OCI-LY1 (cell line): ENCODE measurements around the gene CAVIN1.

Experiments
- H2AFZ ChIP-seq: fragments of 200-600 bp; sonication (generic), shearing (Covaris generic); 2 replicates; pipeline ENCODE4 v1.6.0; 2014; ENCODE audit warnings: antibody characterized with exemption, mild to moderate bottlenecking, low read length
- H3F3A ChIP-seq: fragments of 200-600 bp; sonication (generic), shearing (Covaris generic); 2 replicates; pipeline ENCODE4 v1.6.0; 2014; ENCODE audit warnings: mild to moderate bottlenecking, antibody characterized with exemption, low read length, moderate library complexity; ENCODE audit not compliant: insufficient read depth
- H3K27ac ChIP-seq: fragments of 200-600 bp; sonication (generic); 2 replicates; pipeline ENCODE4 v1.5.1; 2014; ENCODE audit warnings: low read length, mixed run types, mild to moderate bottlenecking, low read depth; ENCODE audit not compliant: poor library complexity, severe bottlenecking
- H3K27me3 ChIP-seq: fragments of 200-600 bp; sonication (generic); 2 replicates; pipeline ENCODE4 v1.6.0; 2014; ENCODE audit warnings: antibody characterized with exemption, mild to moderate bottlenecking, low read length, moderate library complexity; ENCODE audit not compliant: insufficient read depth
- H3K36me3 ChIP-seq: fragments of 200-600 bp; sonication (generic); 2 replicates; pipeline ENCODE4 v1.6.1; 2014; ENCODE audit warnings: mild to moderate bottlenecking, antibody characterized with exemption, low read length, moderate library complexity, mixed read lengths; ENCODE audit not compliant: insufficient read depth
- H3K4me1 ChIP-seq: fragments of 200-600 bp; sonication (generic); 2 replicates; pipeline ENCODE4 v1.5.1; 2014; ENCODE audit warnings: mild to moderate bottlenecking, low read length, moderate library complexity; ENCODE audit not compliant: insufficient read depth, severe bottlenecking
- H3K4me2 ChIP-seq: fragments of 200-600 bp; sonication (generic), shearing (Covaris generic); 2 replicates; pipeline ENCODE4 v1.6.1; 2014; ENCODE audit warnings: low read length
- H3K4me3 ChIP-seq: fragments of 200-600 bp; sonication (generic); 2 replicates; pipeline ENCODE4 v1.5.1; 2014; ENCODE audit warnings: low read length, low read depth, mild to moderate bottlenecking, mixed read lengths; ENCODE audit not compliant: poor library complexity, severe bottlenecking
- H3K79me2 ChIP-seq: fragments of 200-600 bp; shearing (Covaris generic); 2 replicates; pipeline ENCODE4 v1.6.1; 2016; ENCODE audit warnings: mixed run types, low read length, mixed read lengths; ENCODE audit not compliant: insufficient read depth
- H3K9ac ChIP-seq: fragments of 200-600 bp; sonication (generic), shearing (Covaris generic); 2 replicates; pipeline ENCODE4 v1.6.1; 2014; ENCODE audit warnings: mild to moderate bottlenecking, low read length, mixed read lengths
- H3K9me2 ChIP-seq: fragments of 200-600 bp; sonication (generic), shearing (Covaris generic); 2 replicates; pipeline ENCODE4 v1.6.1; 2014; ENCODE audit warnings: low read depth, mild to moderate bottlenecking, low read length, mixed read lengths
- H3K9me3 ChIP-seq: fragments of 200-600 bp; shearing (Covaris generic); 2 replicates; pipeline ENCODE4 v1.6.1; 2014; ENCODE audit warnings: low read length, mixed read lengths
- H4K20me1 ChIP-seq: fragments of 200-600 bp; sonication (generic), shearing (Covaris generic); 2 replicates; pipeline ENCODE4 v1.6.0; 2016; ENCODE audit warnings: mild to moderate bottlenecking, low read length; ENCODE audit not compliant: insufficient read depth
- CTCF ChIP-seq: fragments of 200-600 bp; sonication (generic), shearing (Covaris generic); IDR thresholded peaks from 2 replicates; pipeline ENCODE4 v1.5.1; 2017; ENCODE audit warnings: mild to moderate bottlenecking, antibody characterized with exemption, low read length, moderate library complexity, mixed read lengths
- EZH2 ChIP-seq: fragments of 200-600 bp; sonication (generic), shearing (Covaris generic); IDR thresholded peaks from 2 replicates; pipeline ENCODE4 v1.8.0; 2017; ENCODE audit warnings: borderline replicate concordance, mixed run types, mild to moderate bottlenecking, antibody characterized with exemption, low read length, moderate library complexity, mixed read lengths

CAVIN1 gene

DNA sequence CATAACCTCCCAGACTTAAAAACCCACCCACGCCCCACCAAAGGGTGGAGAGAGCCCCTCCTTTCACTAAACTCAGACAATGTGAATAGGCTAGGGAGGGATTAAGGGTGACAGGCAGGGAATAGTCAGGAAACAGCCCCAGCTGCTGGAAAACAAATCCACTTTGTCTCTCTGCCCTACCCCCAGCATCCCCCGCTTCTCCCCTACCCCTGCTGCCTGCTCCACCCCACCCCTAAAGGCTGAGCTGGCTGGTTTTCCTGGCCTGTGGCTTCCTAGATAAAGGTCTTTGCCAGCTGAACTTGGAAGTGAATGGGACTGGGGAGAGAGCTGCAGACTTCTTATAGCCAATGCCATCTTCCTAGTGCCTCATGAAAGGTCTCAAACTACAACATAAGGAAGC is 15.0 kb downstream of the CAVIN1 start:
- Histone ChIP-seq H2AFZ (no peak overlapping the region), H3K27me3 (peaks cover 6% of the 10 kb centered on the region; the same call in 1 of the 2 replicates), H3K9me3 (no peaks in the 10 kb centered on the region), H4K20me1 (no peaks in the 10 kb centered on the region), H3K9me2 (no peaks in the 10 kb centered on the region), H3K36me3 (no peaks in the 10 kb centered on the region), H3K4me2 (no peak overlapping the region), H3K79me2 (no peaks in the 10 kb centered on the region), H3K27ac (no peak overlapping the region), H3F3A (no peaks in the 10 kb centered on the region), H3K4me3 (no peak overlapping the region), H3K9ac (no peak overlapping the region), H3K4me1 (no peaks in the 10 kb centered on the region)
- no peak for TF ChIP-seq EZH2
- TF ChIP-seq CTCF = no peak

DNA sequence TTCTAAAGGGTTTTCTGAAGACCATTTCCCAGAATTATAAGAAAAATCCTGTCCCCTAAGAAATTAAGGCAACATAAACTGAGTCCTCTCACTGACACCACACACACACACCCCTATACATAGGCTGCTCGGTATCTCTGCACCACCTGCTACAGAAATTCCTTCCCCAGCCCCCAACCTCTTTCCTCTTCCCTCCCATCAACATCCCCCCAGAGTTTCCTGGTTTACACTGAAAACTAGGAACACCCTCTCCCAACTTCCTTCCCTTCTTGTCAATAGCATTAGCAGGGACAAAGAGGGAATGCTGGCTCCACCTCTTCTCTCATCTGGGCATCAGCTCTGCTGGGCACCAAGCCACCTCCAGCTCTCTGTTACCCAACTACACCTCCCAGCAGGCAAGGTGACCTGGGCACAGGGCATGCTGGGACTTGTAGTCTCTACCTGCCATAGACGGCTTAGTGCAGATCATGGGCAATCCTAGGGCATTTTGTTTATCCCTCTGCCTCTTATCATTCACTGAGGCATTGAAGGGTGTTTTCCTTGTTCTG is 15.7 kb downstream of the CAVIN1 start:
- no peak for TF ChIP-seq CTCF
- no peak for TF ChIP-seq EZH2
- Histone ChIP-seq H3K4me3 (no peak overlapping the region), H3K4me1 (no peaks in the 10 kb centered on the region), H4K20me1 (no peaks in the 10 kb centered on the region), H3K36me3 (no peaks in the 10 kb centered on the region), H3K4me2 (no peak overlapping the region), H3K79me2 (no peaks in the 10 kb centered on the region), H3K9ac (no peak overlapping the region), H3F3A (no peaks in the 10 kb centered on the region), H3K9me2 (no peaks in the 10 kb centered on the region), H3K9me3 (no peaks in the 10 kb centered on the region), H3K27ac (no peak overlapping the region), H2AFZ (no peak overlapping the region), H3K27me3 (peaks cover 6% of the 10 kb centered on the region; the same call in 1 of the 2 replicates)

GRCh38 chr17:42406615-42407288 is 16.3 kb downstream of the CAVIN1 start:
- H3K79me2 ChIP-seq = no peaks in the 10 kb centered on the region
- H3K27me3 ChIP-seq = peaks cover 10% of the 10 kb centered on the region; the same call in 1 of the 2 replicates
- H3K9me2 ChIP-seq = no peaks in the 10 kb centered on the region
- no peaks in the 10 kb centered on the region for H3K36me3 ChIP-seq
- H3K4me3 ChIP-seq = no peak overlapping the region
- no peak overlapping the region for H2AFZ ChIP-seq
- no peak overlapping the region for H3K4me2 ChIP-seq
- no peak overlapping the region for H3K9ac ChIP-seq
- H3K4me1 ChIP-seq = no peaks in the 10 kb centered on the region
- H3K9me3 ChIP-seq = no peaks in the 10 kb centered on the region
- H3K27ac ChIP-seq = no peak overlapping the region
- TF ChIP-seq CTCF (no peak), EZH2 (no peak)
- H3F3A ChIP-seq = no peaks in the 10 kb centered on the region
- no peaks in the 10 kb centered on the region for H4K20me1 ChIP-seq
